Pericardium fibroblast (primary cell): ENCODE results near the gene CEP85. TPM values are rescaled to one million over a fixed set of nuclear protein-coding genes. Genes with fewer than 3 reads are reported as not detected.

Source experiments
- total RNA-seq: library from RNA; depleted of rRNA; stranded (reverse); fragments of >200 nt; gene quantifications from 2 replicates; pipeline ENCODE4 v1.2.3, GENCODE V29; 2015

The CEP85 gene
- 6.0 TPM in 2 replicates for total RNA-seq

GRCh38 chr1:26233903-26234643 lies at the start of gene CEP85:
CEP85 (plus strand) TSS chr1:26234200; CDS start chr1:26239784, 5,584 bp downstream.

GRCh38 chr1:26190373-26190987 lies 43.5 kb upstream of the CEP85 start, which contains the start of gene CATSPER4:
CATSPER4 (plus strand) TSS chr1:26190602; CDS start chr1:26190628, 26 bp downstream.

GRCh38 chr1:26279456-26280332 lies 45.7 kb downstream of the CEP85 start, which contains the start of gene SH3BGRL3:
SH3BGRL3 (plus strand) TSS chr1:26280086; CDS start chr1:26280156, 70 bp downstream.

GRCh38 chr1:26306290-26307229 lies 72.6 kb downstream of the CEP85 start, which contains the start of gene UBXN11:
UBXN11 (minus strand) TSS chr1:26306636; CDS start chr1:26302883, 3,753 bp downstream.

GRCh38 chr1:26317612-26318337 lies 83.8 kb downstream of the CEP85 start, which contains the start of gene CD52:
CD52 (plus strand) TSS chr1:26317958; CDS start chr1:26318018, 60 bp downstream.

Other genes with a start within 250 kb of the CEP85 start
- 2.3 and 3.2 TPM in 2 replicates for gene PAFAH2, start 236.1 kb upstream of the CEP85 start, total RNA-seq
- gene EXTL1, start 212.4 kb upstream of the CEP85 start, total RNA-seq: 0.12 and 0.60 TPM in 2 replicates
- gene SLC30A2, start 188.1 kb upstream of the CEP85 start, total RNA-seq: not detected in 2 replicates
- 0.70 TPM in 1 of 2 replicates, not detected in the other for gene TRIM63, start 166.6 kb upstream of the CEP85 start, total RNA-seq
- gene PDIK1L, start 122.4 kb upstream of the CEP85 start, total RNA-seq: 1.7 and 1.9 TPM in 2 replicates
- gene FAM110D, start 75.1 kb upstream of the CEP85 start, total RNA-seq: 0.43 TPM in 1 of 2 replicates, not detected in the other
- gene C1orf232, start 65.2 kb upstream of the CEP85 start, total RNA-seq: not detected in 2 replicates
- gene ZNF593, start 64.3 kb upstream of the CEP85 start, total RNA-seq: 36.7 and 58.7 TPM in 2 replicates
- 0.23 TPM in 1 of 2 replicates, not detected in the other for gene ZNF593OS, start 62.4 kb upstream of the CEP85 start, total RNA-seq
- 0.17 and 1.8 TPM in 2 replicates for gene CNKSR1, start 56.7 kb upstream of the CEP85 start, total RNA-seq
- gene CATSPER4, start 43.6 kb upstream of the CEP85 start, total RNA-seq: not detected in 2 replicates
- 121 and 201 TPM in 2 replicates for gene SH3BGRL3, start 45.9 kb downstream of the CEP85 start, total RNA-seq
- 2.2 and 2.8 TPM in 2 replicates for gene UBXN11, start 72.4 kb downstream of the CEP85 start, total RNA-seq
- gene CD52, start 83.8 kb downstream of the CEP85 start, total RNA-seq: not detected in 2 replicates
- gene CRYBG2, start 119.9 kb downstream of the CEP85 start, total RNA-seq: not detected in 2 replicates
- not detected in 2 replicates for gene ZNF683, start 138.6 kb downstream of the CEP85 start, total RNA-seq
- not detected in 2 replicates for gene LIN28A, start 176.6 kb downstream of the CEP85 start, total RNA-seq
- gene DHDDS, start 198.1 kb downstream of the CEP85 start, total RNA-seq: 27.4 and 32.0 TPM in 2 replicates
- gene HMGN2, start 238.2 kb downstream of the CEP85 start, total RNA-seq: 272 and 287 TPM in 2 replicates